SK-N-SH treated with all-trans-retinoic acid at 6 μM for 48 hours (cell line): ENCODE results near the gene SCN1A.
"Not testable (repeated sequence)": the region's sequence is repeated elsewhere in the genome, so short reads cannot be mapped to it uniquely, and the experiment has no call there.

Source experiments
- ATAC-seq: fragments of 200-7000 bp; cut with Tn5 transposase; 3 replicates; pipeline ENCODE4 v1.9.1; 2020; ENCODE audit warnings: mild to moderate bottlenecking, moderate library complexity
- ARNTL ChIP-seq: fragments of 450-650 bp; formaldehyde crosslinking; IDR thresholded peaks from 2 replicates; pipeline ENCODE4 v1.5.0; 2020; ENCODE audit warnings: low read depth, mild to moderate bottlenecking, moderate library complexity, borderline replicate concordance
- BACH2 ChIP-seq: fragments of 250-450 bp; sonication (Bioruptor Pico); IDR thresholded peaks from 2 replicates; pipeline ENCODE4 v1.9.0; 2021; ENCODE audit warnings: mild to moderate bottlenecking, borderline replicate concordance
- CREB5 ChIP-seq: fragments of 250-450 bp; sonication (Bioruptor Pico); IDR thresholded peaks from 2 replicates; pipeline ENCODE4 v1.5.1; 2020; ENCODE audit warnings: low read depth, mild to moderate bottlenecking, moderate library complexity
- CSDC2 ChIP-seq: fragments of 250-450 bp; sonication (Bioruptor Pico); IDR thresholded peaks from 2 replicates; pipeline ENCODE4 v1.5.0; 2020; ENCODE audit warnings: mild to moderate bottlenecking, moderate library complexity
- CSRNP3 ChIP-seq: fragments of 250-450 bp; sonication (Bioruptor Pico); IDR thresholded peaks from 2 replicates; pipeline ENCODE4 v1.5.1; 2021; ENCODE audit warnings: mild to moderate bottlenecking, moderate library complexity
- ESRRG ChIP-seq: fragments of 250-450 bp; sonication (Bioruptor Pico); IDR thresholded peaks from 2 replicates; pipeline ENCODE4 v1.6.1; 2021; ENCODE audit warnings: mild to moderate bottlenecking
- GLIS3 ChIP-seq: fragments of 250-450 bp; sonication (Bioruptor Pico); IDR thresholded peaks from 2 replicates; pipeline ENCODE4 v1.5.0; 2020; ENCODE audit warnings: mild to moderate bottlenecking, moderate library complexity
- ISL1 ChIP-seq: fragments of 250-450 bp; sonication (Bioruptor Pico); IDR thresholded peaks from 2 replicates; pipeline ENCODE4 v2.1.2; 2022; ENCODE audit warnings: mild to moderate bottlenecking, moderate library complexity
- PATZ1 ChIP-seq: fragments of 250-450 bp; sonication (Bioruptor Pico); IDR thresholded peaks from 2 replicates; pipeline ENCODE4 v1.8.0; 2020; ENCODE audit warnings: mild to moderate bottlenecking, moderate library complexity, borderline replicate concordance
- PPARA ChIP-seq: fragments of 250-450 bp; sonication (Bioruptor Pico); IDR thresholded peaks from 2 replicates; pipeline ENCODE4 v1.5.0; 2020; ENCODE audit warnings: mild to moderate bottlenecking, borderline replicate concordance
- RARB ChIP-seq: fragments of 250-450 bp; sonication (Bioruptor Pico); IDR thresholded peaks from 2 replicates; pipeline ENCODE4 v1.8.0; 2021; ENCODE audit warnings: mild to moderate bottlenecking, moderate library complexity
- SNAI2 ChIP-seq: fragments of 250-450 bp; sonication (Bioruptor Pico); IDR thresholded peaks from 2 replicates; pipeline ENCODE4 v1.5.0; 2020; ENCODE audit warnings: mild to moderate bottlenecking, moderate library complexity
- TCF4 ChIP-seq: fragments of 250-450 bp; sonication (Bioruptor Pico); IDR thresholded peaks from 2 replicates; pipeline ENCODE4 v1.8.0; 2021; ENCODE audit warnings: mild to moderate bottlenecking, moderate library complexity, borderline replicate concordance
- TOX ChIP-seq: fragments of 250-450 bp; sonication (Bioruptor Pico); IDR thresholded peaks from 2 replicates; pipeline ENCODE4 v1.8.0; 2021; ENCODE audit warnings: mild to moderate bottlenecking, moderate library complexity, borderline replicate concordance
- TSHZ2 ChIP-seq: fragments of 250-450 bp; sonication (Bioruptor Pico); IDR thresholded peaks from 2 replicates; pipeline ENCODE4 v1.5.0; 2020; ENCODE audit warnings: mild to moderate bottlenecking, moderate library complexity
- ZC3H10 ChIP-seq: fragments of 250-450 bp; sonication (Bioruptor Pico); IDR thresholded peaks from 2 replicates; pipeline ENCODE4 v1.5.1; 2021; ENCODE audit warnings: mild to moderate bottlenecking, moderate library complexity
- ZFP3 ChIP-seq: fragments of 250-450 bp; sonication (Bioruptor Pico); IDR thresholded peaks from 2 replicates; pipeline ENCODE4 v1.5.0; 2020; ENCODE audit warnings: mild to moderate bottlenecking, moderate library complexity
- ZFP30 ChIP-seq: fragments of 450-650 bp; formaldehyde crosslinking; IDR thresholded peaks from 2 replicates; pipeline ENCODE4 v1.5.0; 2022; ENCODE audit warnings: mild to moderate bottlenecking, moderate library complexity
- ZNF565 ChIP-seq: fragments of 450-650 bp; formaldehyde crosslinking; conservative IDR thresholded peaks from 2 replicates; pipeline ENCODE4 v1.5.0; 2020; ENCODE audit warnings: low read depth, mild to moderate bottlenecking, moderate library complexity
- ZNF70 ChIP-seq: fragments of 450-650 bp; formaldehyde crosslinking; IDR thresholded peaks from 2 replicates; pipeline ENCODE4 v1.5.0; 2020; ENCODE audit warnings: mild to moderate bottlenecking, moderate library complexity
- ZNF8 ChIP-seq: fragments of 450-650 bp; formaldehyde crosslinking; IDR thresholded peaks from 2 replicates; pipeline ENCODE4 v1.5.0; 2020; ENCODE audit warnings: mild to moderate bottlenecking, moderate library complexity

SCN1A gene

GRCh38 chr2:166104773-166105172 lies 23.0 kb downstream of the SCN1A start:
- ATAC-seq, result no peak

GRCh38 chr2:166104084-166104483 lies 23.7 kb downstream of the SCN1A start:
- no peak for ATAC-seq

More at GRCh38 chr2:166104773-166105172, 23.0 kb downstream of the SCN1A start:
- TF ChIP-seq TSHZ2 (CRISPR knock-in tag) (no peak), CREB5 (no peak)
- TF ChIP-seq, all 23 proteins: peak for 0

GRCh38 chr2:166103277-166103676 lies 24.5 kb downstream of the SCN1A start:
- ATAC-seq, result not testable (repeated sequence)

More at GRCh38 chr2:166104084-166104483, 23.7 kb downstream of the SCN1A start:
- TF ChIP-seq ARNTL (no peak), ZNF70 (CRISPR knock-in tag) (no peak), GLIS3 (no peak), ZNF8 (CRISPR knock-in tag) (no peak), ESRRG (CRISPR knock-in tag) (no peak), PPARA (no peak), CSDC2 (CRISPR knock-in tag) (no peak), ZFP30 (CRISPR knock-in tag) (no peak), TCF4 (CRISPR knock-in tag) (no peak), RARB (CRISPR knock-in tag) (no peak), ZC3H10 (CRISPR knock-in tag) (no peak), SNAI2 (CRISPR knock-in tag) (no peak), CREB5 (no peak), ISL1 (CRISPR knock-in tag) (no peak), PATZ1 (no peak), BACH2 (no peak)

- TF ChIP-seq ZNF565 (CRISPR knock-in tag), result no peak
- no peak for TF ChIP-seq ISL1 (CRISPR knock-in tag)
- no peak for TF ChIP-seq TOX (CRISPR knock-in tag)
- no peak for TF ChIP-seq RARB (CRISPR knock-in tag)
- TF ChIP-seq TCF4 (CRISPR knock-in tag), result no peak
- no peak for TF ChIP-seq ZFP30 (CRISPR knock-in tag)
- no peak for TF ChIP-seq ZFP3 (CRISPR knock-in tag)
- no peak for TF ChIP-seq ZNF8 (CRISPR knock-in tag)
- TF ChIP-seq, all 23 proteins: peak for 0
- ATAC-seq, result no peak
These were observed 33.5 kb downstream of the SCN1A start for GRCh38 chr2:166094325-166094724.

- no peak for ATAC-seq
These were observed 34.9 kb downstream of the SCN1A start for GRCh38 chr2:166092889-166093288.

More at GRCh38 chr2:166092889-166093288, 34.9 kb downstream of the SCN1A start:
- no peak for TF ChIP-seq TCF4 (CRISPR knock-in tag)
- no peak for TF ChIP-seq ZNF565 (CRISPR knock-in tag)
- no peak for TF ChIP-seq ZFP30 (CRISPR knock-in tag)
- TF ChIP-seq CSRNP3 (CRISPR knock-in tag), result no peak
- no peak for TF ChIP-seq ARNTL
- no peak for TF ChIP-seq BACH2
- no peak for TF ChIP-seq PPARA
